NB4 (cell line): ENCODE measurements around the gene CAPN11.

Source experiments
- CTCF ChIP-seq: IDR thresholded peaks from one replicate; pipeline ENCODE4 v1.5.1; 2012; ENCODE audit warnings: low read depth, low read length
- MAX ChIP-seq: IDR thresholded peaks from 2 replicates; pipeline ENCODE4 v1.6.1; 2011; ENCODE audit warnings: low read depth, low read length

GRCh38 chr6:44138717-44139350 is 19.8 kb upstream of the CAPN11 start:
- TF ChIP-seq CTCF (no peak), MAX (no peak)
